GM18499 (cell line): ENCODE results near the gene GDF15.

Experiments used
- ATAC-seq: cut with Tn5 transposase; IDR thresholded peaks from one replicate; pipeline ENCODE4 v1.9.1; 2021; ENCODE audit warnings: moderate number of reproducible peaks; ENCODE audit not compliant: insufficient read depth, unreplicated experiment

The GDF15 gene

DNA sequence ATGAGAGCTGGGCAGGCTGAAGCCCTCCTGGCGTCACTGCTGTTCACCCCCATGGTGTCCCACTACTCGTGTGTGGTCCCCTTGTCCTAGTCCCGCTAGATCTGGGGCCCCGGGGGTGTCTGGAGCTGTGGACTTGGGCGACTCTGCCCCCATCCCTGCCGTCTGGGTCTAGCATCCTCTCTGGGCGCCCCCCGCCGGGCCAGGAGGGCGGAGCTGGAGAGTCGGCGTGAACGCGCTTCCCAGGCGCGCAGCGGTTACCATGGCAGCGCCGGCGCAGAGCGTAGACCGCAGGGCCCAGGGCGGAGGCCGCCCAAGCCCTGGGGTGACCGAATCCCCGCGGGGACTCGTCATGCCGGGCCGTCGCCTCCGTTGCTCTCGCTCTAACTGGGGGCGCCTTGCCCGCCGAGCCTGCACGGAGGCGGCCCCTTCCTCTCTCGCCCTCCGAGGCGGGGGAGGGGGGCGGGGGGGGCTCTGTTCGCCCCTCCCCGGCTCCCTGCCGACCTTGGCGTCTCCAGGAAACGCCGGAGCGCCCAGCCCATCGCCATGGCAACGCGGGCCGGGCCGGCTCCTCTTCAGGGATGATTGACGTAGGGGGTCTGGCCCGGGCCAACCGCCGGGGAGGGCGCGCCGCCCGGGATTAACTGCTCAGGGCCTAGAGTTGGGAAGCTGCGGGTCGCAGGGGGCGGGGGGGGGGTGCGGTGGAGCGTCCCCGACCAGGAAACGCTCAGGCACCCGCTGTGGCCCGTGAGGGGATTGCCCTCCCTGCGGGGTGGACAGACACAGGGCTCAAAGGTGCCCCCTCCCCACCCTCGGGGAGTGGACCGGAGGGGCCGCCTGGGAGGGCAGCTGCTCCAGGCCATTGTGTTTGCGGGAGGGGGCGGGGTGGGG lies 43.1 kb downstream of the GDF15 start:
- ATAC-seq, result no peak

DNA sequence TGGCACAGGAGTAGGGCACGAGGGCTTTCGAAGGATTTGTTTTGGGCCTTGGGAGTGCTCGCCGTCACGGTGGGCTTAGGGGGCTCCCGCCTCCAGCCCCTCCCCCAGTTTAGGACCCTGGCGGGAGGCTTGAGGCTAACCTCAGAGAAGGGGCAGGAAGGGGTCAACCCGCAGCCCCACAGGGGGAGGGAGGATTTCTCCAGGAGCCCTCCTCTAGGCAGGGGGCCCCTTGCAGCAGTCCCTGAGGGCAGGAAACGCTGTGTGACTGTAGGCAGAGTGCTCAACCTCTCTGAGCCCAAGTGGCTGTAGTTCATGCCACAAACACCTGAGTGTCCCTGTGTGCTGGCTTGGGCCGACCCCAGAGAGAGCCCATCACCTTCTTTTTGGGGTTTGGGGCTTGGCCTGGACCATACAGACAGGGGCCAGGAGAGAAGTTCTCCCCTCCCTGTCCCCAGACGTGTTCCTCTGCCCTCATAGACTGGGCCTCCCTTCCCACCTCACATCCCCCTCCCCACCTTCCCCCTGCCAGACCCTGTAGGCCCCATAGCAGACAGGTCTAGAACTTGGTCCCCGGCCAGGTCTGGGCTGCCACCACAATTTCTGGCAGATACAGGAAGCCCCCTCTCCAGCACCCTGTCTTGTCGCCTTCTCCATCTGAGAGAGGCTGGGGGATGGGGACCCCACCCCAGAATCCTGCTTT lies 43.9 kb downstream of the GDF15 start:
- ATAC-seq, result no peak

DNA sequence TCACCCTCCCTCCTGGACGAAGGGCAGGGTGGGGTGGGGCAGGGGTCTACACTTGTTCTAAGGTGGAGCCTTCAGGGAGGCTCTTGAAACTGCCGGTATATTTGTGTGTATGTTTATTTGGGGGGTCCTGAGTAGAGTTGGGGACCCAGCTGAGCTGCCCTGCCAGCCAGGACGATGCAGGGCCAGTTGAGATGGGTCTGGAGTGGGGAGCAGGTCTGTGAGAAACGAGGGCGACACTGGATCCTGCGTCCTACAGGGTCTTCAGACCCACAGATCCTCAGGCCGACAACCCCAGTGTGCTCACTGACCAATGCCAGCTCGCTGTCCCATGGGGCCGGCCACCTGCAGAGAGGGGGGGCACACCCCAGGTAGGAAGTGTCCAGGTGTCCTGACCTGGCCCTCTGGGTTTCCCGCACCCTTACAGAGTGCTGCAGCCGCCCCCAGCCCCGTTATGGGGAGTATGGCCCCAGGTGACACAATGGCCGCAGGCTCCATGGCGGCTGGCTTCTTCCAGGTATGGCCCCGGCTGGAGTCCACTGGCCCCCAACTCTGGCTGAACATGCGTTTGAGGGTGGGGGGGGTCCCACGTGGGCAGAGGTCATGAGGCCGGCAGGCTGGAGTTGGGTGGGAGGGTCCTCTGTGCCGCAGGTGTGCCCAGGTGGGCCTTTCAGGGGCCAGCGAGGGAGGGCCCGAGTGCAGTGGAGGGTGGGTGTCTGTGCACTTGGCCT lies 44.6 kb downstream of the GDF15 start:
- no peak for ATAC-seq

DNA sequence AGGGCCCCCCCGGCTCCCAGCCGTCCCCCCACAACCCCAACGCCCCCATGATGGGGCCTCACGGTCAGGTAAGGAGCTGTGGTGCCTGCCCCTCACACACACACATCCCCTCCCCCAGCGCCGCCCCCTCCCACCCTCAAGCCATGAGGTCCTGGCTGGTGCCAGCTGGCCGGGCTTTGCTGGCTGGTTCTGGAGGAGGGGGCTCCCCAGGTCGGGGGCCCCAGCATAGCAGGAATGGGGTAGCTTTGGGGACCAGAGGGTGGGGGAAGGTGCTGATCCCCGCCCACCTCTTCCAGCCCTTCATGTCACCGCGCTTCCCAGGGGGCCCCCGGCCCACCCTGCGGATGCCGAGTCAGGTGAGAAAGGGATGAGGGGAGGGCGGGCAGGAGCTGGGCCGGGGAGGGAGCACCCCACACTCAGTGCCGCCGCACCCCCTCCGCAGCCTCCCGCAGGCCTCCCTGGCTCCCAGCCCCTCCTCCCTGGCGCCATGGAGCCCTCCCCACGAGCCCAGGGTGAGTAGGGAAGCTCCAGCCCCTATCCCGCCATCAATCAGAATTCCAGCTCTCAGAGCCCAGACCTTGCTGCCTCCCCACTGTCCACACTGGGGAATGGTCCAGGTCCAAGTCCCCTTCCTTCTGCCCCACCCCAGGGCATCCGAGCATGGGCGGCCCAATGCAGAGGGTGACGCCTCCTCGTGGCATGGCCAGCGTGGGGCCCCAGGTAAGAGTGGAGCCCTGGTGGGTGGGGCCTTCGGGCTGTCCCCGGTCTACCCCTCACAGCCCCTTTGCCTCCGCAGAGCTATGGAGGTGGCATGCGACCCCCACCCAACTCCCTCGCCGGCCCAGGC lies 45.6 kb downstream of the GDF15 start:
- ATAC-seq, result no peak

DNA sequence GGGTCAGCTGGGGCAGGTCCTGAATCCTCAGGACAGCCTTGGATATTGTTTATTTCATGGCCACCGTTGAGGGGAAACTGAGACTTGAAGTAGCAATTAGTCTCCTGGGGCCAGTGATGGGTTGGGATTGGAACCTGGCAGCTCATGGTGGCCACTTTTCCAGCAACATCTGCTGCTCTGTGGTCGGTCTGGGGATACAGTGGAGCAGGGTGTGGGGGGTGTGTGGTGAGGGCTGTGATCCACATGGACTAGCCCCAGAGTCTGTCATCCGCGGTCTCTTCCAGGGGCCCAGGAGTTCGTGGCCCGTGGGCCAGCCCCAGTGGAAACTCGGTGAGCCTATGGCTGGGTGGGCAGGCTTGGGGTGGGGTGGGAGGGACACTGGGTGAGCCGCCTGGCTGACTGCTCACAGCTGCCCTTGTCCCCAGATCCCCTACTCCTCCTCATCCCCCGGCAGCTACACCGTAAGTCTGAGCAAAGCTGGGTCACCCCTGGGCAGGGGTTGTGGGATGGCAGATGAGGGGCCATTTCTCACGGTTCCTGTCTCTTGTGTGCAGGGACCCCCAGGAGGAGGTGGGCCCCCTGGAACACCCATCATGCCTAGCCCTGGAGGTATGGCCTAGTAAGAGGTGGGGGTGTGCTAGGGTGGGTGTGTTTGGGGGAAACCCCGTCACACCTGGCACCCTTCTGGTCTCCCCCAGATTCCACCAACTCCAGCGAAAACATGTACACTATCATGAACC lies 46.5 kb downstream of the GDF15 start:
- no peak for ATAC-seq

DNA sequence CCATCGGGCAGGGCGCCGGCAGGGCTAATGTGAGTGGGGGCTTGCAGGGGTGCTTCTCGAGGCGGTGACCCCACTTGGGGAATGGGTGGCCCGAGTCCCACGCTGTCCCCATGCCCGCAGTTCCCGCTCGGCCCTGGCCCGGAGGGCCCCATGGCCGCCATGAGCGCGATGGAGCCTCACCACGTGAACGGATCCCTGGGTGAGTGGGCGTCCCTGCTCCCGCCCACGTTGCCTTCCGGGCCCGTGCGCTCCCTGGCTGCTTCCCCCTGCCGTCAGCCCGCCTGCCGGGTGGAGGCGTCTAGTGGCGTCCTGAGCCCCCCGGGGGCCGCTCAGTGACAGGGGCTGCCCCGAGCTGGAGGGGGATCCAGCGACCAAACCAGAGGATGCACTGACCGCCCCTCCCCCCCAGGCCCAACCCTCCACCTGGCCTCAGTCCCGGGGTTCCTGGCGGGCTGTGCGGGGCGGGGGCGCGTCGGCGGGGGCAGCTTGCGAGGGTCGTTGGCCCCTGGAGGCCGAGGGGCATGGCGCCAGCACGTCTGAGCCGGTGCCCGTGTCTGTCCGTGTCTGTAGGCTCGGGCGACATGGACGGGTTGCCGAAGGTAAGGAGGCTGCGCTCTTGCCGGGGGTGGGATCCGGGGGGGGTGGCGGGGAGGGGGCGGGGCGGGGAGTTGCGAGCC lies 47.2 kb downstream of the GDF15 start:
- ATAC-seq, result no peak

DNA sequence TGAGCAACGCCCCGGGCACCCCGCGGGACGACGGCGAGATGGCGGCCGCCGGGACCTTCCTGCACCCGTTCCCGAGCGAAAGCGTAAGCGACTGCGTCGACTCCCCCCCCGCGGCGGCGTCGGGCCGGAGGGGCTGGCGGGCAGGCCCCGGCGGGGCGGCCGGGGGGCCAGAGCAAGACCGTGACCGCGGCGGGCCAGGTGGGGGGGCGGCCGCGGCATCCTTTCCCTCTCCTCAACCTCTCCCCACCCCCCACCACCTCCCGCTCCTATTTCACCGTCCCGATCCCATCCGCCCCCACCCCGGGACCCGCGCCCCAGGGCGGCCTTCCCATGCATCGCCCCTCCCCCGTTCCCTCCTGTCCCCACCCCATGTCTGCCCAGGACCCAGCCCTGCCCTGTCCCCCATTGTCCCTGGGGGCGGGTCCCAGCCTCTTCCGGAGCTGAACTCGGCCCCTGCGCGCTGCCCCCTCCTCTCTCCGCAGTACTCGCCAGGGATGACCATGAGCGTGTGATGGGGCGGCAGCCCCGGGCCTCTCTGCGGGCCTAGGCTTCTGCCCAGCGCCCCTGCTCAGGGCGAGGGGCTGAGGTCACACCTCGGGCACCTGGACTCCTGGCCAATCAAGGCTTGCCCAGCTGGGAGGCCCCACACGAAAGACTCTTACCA lies 47.9 kb downstream of the GDF15 start:
- ATAC-seq, result no peak

DNA sequence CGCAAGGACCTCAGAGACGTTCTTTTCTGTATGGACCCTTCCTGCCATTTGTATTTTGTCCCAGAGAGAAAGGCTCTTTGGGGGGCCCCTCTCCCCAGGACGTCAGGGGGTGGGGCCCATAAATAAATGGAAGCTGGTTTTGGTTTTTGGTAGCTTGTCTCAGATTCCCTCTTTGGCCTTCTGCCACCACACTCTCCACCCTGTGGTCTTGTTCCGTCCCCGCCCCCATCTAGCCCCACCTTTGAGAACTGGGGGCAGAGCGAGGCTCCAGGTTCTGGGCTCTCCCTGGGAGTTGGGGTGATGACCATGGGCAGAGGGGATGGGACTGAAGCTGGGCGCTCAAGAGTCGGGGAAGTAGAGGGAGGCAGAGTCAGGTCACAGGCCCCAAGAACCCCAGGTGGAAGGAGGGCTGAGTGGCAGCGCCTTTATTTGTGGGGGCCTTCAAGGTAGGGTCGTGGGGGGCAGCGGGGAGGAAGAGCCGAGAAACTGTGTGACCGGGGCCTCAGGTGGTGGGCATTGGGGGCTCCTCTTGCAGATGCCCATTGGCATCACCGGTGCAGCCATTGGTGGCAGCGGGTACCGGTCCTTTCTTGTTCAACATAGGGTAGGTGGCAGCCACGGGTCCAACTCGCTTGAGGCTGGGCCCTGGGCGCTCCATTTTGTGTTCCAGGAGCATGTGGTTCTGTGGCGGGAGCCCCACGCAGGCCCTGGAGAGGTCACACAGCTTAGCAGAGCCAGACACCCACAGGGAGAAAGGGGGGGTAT lies 48.6 kb downstream of the GDF15 start:
- ATAC-seq, result no peak

DNA sequence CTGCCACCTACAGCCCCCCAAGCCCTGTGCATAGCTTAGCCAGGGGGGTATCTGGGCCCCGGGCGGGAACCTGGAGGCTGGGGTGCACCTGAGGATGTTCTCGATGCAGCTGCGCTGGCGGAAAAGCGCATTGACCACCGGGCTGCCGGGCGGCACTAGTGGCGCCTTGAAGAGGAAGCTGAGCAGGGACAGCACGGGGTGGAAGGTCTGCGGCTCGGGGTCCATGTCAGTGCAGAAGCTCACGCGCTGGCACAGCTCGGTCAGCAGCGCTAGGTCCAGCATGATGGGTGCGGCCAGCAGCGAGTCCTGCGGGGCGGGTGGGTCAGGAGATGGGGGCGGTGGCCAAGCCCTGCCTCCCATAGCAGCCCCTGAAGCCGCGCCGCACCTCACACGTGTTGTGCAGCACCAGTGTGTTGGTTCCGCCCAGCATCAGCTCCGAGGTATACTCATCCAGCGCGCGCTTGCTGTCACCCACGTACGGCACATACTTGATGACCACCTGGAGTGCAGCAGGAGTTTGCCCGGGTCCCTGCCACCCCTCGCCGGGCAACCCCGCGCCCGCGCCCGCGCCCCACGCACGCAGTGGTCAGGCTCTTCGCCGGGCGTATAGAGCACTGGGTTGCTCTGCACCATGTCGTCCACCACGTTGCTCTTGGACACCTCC lies 49.4 kb downstream of the GDF15 start:
- no peak for ATAC-seq

DNA sequence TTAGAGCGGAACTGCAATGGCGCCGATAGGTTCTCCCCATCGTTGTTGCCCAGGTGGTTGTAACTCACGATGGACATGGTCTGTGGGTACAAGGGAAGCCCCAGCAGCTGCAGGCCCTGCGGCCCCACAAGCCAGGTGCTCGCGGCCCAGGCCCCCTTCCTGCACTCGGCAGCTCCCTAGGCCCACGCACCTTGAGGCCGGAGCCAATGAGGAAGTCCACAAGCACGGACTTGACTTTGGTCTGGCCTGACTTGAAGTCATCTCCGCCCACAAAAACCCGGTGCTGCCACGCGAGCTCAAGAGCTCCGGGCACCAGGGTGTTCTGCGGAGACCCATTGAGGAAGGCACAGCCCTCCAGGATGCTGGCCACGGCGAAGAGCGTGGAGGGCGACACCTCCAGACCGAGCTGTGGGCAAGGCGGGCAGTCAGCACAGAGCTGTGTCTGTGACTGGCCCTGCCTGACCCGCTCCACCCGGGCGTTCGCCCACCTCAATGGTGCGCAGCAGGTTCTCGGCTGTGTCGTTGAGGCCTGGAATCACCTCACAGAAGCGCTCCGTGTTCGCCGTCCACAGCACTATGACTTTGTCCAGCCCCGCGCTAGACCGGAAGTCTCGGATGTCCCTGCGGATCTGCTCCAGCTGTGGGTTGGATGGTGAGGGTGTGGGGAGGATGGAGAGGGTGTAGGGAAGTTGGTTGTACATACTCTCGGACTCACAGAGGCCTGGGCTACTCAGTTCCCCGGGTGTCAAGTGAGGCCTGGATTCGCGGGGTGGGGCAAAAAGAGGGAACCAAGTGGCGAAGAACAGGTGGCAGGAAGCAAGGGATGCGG lies 50.1 kb downstream of the GDF15 start:
- no peak for ATAC-seq

DNA sequence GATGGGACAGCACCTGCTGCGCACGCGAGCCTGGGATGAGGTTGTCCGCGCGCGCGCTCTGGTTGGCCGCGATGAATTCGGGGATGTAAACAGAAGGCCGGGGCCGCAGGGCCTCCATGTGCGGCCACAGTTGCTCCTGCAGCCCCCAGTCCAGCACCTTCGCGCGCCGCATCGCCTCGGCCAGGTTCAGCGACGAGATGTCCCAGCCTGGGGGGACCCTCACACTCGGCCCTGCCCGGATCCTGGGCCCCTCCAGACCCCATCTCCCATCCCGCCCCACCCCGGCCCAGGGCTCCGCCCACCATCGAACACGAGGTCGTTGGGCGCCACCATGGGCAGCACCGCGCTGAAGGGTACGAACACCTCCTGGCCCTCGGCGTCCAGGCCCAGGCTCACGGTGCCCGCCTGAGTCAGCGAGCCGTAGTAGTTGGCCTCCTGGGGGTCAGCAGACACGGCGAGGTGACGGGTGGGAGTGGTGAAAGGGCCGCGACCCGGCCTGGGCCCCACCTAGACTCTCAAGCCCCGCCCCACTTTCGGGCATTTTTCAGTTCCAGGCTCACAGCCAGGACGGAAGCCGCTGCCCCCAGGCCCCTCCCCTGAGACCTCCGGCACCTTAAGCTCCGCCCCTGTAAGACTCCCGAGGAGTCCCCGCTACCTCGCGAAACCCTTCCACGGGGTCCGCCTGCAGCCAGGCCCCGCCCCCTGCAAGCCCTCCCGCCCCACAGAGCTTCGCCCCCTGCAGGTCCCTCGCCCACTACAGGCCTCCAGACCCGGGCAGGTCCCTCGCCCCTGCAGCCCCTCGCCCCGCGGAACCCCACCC lies 50.9 kb downstream of the GDF15 start:
- no peak for ATAC-seq

DNA sequence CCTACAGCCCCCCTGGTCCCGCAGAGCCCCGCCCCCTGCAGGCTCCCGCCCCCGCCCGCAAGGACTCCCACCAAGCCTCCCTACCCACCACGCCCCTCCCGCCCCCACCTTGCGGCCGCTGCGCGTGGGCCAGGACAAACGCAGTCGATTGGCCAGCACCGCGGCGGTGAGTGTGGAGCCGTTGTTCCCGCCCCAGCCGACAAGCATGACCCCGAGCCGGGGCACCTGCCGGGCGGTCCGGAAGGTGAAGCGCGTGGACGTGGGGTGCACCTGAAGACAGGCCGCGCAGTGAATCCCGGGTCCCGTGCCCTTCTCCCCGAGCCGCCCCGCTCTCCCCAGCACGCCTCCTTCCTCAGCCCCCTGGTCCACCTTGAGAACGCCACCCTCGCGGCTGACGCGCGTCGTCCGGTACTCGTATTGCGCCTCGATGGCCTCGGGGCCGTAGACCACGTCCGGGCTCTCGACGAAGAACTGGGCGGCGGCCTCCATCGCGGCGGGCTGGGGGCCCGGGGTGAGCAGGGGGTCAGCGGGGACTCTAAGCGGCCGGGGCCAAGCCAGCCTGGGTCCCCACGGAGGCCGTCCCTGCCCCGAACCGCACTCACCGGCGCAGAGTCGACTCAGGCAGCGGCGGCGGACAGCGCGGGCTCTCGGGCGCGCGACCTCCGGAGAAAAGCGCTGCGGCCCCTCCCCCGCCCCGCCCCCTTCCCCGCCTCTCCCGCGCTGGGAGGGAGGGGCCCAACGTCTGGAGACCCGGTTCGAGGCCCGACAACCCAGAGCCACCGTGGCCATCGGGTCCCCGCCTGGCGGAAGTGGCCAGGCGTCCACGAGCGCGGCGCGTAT lies 51.8 kb downstream of the GDF15 start, which contains the start of gene ISYNA1:
Gene ISYNA1, minus strand, starts transcription at position 643 of the 840 bp plus-strand sequence. Its CDS starts 154 bp downstream, at position 489.
- ATAC-seq, result no peak

DNA sequence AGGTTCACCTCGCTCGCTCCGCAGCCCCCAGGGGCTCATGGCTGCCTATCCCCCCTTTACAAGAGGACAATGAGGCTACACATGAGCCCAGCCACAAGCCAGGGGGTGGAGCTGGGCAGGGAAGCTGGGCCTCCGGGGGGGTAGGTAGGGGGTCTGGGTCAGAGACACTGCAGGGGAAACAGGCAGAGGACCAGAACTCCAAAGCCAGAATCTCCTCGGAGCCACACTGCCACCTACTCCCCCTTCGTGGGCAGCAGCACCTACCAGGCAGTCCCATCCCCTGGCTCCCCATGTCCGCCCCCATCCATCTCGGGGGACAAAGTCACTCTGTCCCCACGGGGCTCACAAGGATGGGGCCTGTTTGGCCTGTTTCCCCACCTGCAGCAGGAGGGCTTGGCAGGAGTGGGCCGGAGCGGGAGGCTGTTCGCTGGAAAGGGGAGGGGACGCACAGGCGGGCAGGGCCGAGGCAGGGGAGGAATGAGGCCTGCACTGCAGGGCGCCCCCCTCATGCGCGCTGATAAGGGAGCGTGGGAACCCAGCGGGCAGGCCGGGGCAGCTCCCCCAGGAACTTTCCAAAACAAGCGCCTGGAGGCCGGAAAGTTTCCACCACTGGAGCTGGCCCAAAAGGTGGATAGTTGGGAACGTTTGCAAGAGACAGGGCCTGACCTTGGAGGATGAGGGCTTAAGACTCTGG lies 52.5 kb downstream of the GDF15 start:
- ATAC-seq, result no peak
